Germinal center (tissue), 1 donor: ENCODE results near the gene SEL1L2.
"Not testable (repeated sequence)": the region's sequence is repeated elsewhere in the genome, so short reads cannot be mapped to it uniquely, and the experiment has no call there.

ENCODE experiments used
- DNase-seq: peaks from one replicate; pipeline ENCODE4 v3.0.0; 2012; ENCODE audit warnings: mixed read lengths, low spot score

SEL1L2 gene, protein sequence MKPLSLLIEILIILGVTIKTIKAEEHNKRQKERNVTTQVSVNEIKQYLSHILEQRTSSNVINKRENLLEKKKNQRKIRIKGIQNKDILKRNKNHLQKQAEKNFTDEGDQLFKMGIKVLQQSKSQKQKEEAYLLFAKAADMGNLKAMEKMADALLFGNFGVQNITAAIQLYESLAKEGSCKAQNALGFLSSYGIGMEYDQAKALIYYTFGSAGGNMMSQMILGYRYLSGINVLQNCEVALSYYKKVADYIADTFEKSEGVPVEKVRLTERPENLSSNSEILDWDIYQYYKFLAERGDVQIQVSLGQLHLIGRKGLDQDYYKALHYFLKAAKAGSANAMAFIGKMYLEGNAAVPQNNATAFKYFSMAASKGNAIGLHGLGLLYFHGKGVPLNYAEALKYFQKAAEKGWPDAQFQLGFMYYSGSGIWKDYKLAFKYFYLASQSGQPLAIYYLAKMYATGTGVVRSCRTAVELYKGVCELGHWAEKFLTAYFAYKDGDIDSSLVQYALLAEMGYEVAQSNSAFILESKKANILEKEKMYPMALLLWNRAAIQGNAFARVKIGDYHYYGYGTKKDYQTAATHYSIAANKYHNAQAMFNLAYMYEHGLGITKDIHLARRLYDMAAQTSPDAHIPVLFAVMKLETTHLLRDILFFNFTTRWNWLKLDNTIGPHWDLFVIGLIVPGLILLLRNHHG

GRCh38 chr20:13990465-13990864 is at the start of gene SEL1L2:
Gene SEL1L2 (minus strand): TSS chr20:13990614. CDS start chr20:13990534, 80 bp downstream.
- DNase-seq: no peak

- no peak for DNase-seq
Observed at GRCh38 chr20:14036567-14036966, 46.2 kb upstream of the SEL1L2 start.

GRCh38 chr20:14033310-14033709 is 42.9 kb upstream of the SEL1L2 start:
- no peak for DNase-seq

GRCh38 chr20:14030991-14031390 is 40.6 kb upstream of the SEL1L2 start:
- DNase-seq: no peak

GRCh38 chr20:14012671-14013070 is 22.3 kb upstream of the SEL1L2 start:
- no peak for DNase-seq

- DNase-seq: no peak
Observed at GRCh38 chr20:14009208-14009607, 18.8 kb upstream of the SEL1L2 start.

- no peak for DNase-seq
Observed at GRCh38 chr20:14005996-14006395, 15.6 kb upstream of the SEL1L2 start.

- no peak for DNase-seq
Observed at GRCh38 chr20:14000917-14001316, 10.5 kb upstream of the SEL1L2 start.

- no peak for DNase-seq
Observed at GRCh38 chr20:13996265-13996664, 5.9 kb upstream of the SEL1L2 start.

- no peak for DNase-seq
Observed at GRCh38 chr20:13995841-13996240, 5.4 kb upstream of the SEL1L2 start.

GRCh38 chr20:13995086-13995665 is 4.8 kb upstream of the SEL1L2 start, which contains the start of gene MACROD2:
Gene MACROD2 (plus strand): TSS chr20:13995516.
- peak; percentile 51 for DNase-seq

GRCh38 chr20:13991955-13992354 is 1.5 kb upstream of the SEL1L2 start:
- not testable (repeated sequence) for DNase-seq

- no peak for DNase-seq
Observed at GRCh38 chr20:13991311-13991710, 897 bp upstream of the SEL1L2 start.

GRCh38 chr20:13984211-13984610 is 6.2 kb downstream of the SEL1L2 start:
- no peak for DNase-seq

GRCh38 chr20:13960525-13960924 is 29.9 kb downstream of the SEL1L2 start:
- DNase-seq: no peak

DNA sequence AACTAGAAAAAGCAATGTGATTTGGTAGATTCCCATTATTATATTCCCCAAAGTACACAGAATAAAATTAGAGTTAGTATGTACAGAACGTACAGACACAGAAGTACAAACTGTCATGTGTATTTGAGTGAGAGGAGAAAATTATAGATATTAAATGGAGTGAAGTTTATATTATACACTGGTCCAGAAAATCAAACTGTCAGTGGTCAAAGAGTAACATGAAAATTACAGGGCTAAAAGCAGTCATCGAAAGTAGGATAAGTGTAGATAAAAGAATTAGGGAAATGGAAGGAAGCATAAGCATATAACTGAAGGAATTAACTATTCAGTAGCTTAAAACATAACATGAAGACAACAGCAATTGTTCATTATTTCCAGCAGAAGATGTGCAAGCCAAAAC is 30.3 kb downstream of the SEL1L2 start:
- no peak for DNase-seq

GRCh38 chr20:13953227-13953626 is 37.2 kb downstream of the SEL1L2 start:
- no peak for DNase-seq

DNA sequence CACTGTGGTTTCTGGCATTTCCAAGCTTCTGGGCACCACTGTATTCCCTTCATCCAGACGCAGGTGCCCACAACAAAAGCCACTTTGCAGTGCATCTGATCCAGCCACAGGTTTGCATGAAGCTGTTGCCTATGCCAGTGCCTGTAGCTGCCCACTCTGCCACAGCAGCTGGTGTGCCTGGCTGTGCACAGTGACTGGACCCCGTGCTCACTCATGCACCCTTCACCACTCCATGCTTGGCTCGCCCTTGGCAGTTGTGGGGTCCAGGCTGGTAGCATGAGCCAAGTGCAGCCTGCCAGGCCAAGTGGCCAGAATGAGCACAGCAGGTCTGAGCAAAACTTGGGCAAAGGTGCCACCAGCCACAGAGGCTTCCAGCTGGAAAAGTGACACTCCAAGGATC is 42.7 kb downstream of the SEL1L2 start:
- no peak for DNase-seq

GRCh38 chr20:13941031-13941430 is 49.4 kb downstream of the SEL1L2 start:
- DNase-seq: no peak

DNA sequence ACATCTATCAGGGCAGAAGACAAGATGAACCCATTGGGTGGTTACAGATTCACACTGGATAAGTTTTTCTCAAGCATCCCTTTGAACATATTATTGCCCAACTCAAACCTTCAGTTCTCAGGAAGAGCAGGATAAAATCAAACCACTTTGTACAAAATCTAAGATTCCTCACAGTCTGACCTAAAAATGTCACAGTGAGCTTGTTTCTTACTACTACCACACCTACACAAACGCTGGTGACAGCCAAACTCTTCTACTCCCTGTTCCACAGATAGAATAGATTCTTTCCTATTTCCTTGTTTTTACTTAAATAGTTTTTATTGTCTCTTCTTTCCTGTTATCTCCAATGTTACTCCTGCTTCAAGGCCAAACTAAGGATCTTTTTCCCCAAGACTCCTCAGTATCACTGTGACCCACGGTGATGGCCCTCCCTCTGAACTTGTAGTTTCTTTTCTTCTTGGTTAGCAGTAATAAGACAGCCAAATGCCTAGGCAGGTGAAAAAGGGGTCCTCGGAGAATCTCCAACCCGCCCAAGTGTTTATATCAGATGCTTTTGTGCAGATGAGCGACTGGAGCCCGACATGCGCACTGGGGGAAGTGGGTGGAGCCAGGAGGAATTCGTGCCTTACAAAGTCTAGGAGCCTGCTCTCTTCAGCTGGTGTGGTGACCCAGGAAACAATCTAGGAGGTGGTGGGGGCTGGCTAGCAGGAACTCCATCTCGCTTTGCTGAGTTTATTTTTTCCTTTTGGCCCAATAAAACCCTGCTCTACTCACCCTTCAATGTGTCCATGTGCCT is 53.4 kb downstream of the SEL1L2 start:
- DNase-seq: no peak

DNA sequence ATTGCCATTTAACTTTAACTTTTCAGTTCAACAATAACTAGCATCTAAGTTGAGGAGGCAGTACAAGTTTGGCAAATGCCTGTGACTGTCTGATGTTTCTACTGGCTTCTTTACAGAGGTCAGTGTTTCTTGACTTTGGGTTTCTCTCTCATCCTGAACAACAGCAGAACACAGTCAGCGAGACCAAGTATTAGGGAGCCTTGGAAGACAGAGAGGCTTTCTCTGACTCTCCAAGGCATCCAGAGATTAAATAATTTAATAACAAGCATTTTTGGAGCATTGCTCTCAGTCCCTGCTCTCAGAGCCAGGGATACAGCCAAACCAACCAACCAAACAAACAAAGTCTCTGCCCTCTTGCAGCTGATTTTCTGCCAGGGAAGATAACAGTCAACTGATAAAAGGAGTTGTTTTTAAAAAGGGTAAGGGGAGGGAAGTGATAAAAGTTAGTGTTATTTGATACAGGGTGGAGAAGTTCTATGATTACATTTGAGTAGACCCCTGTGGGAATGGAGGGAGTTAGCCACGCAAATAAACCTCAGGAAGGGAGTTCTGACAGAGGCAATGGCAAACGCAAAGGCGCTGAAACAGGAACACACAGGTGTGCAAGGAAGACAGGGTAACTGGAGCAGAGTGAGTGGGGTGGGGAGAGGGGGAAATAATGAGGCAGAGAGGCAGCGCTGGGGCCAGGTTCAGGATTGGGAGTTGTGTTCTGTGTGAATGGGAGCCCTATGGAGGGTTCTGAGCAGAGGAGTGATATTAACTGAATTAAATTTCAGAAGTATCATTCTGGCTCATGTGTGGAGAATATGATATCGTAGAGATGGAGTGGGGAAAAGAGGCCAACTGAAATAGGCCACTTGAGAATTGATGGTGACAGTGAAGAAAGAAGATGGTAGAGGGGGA is 55.2 kb downstream of the SEL1L2 start:
- no peak for DNase-seq
